Retina (tissue), 1 donor: ENCODE results near the gene LAMC2.

ENCODE experiments used
- DNase-seq: peaks from one replicate; pipeline ENCODE4 v3.0.0-alpha.2; 2016

Gene LAMC2

DNA sequence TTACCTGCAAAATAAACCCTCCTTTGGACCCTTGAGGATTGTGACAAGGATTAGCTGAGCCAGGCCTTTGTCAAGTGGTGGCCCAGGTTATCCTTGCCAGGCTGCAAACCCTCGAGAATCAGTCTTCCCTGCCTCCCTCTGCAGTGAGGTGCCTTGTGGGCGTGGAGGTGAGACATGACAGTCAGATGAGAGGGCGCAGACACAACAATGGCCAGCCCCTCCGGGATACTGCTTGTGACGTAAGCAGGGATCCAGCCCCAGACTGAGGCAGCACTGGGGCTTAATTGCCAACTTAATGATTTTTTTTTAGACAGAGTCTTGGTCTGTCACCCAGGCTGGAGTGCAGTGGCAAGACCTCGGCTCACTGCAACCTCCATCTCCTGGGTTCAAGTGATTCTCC lies 104.6 kb downstream of the LAMC2 start:
- DNase-seq: no peak

DNA sequence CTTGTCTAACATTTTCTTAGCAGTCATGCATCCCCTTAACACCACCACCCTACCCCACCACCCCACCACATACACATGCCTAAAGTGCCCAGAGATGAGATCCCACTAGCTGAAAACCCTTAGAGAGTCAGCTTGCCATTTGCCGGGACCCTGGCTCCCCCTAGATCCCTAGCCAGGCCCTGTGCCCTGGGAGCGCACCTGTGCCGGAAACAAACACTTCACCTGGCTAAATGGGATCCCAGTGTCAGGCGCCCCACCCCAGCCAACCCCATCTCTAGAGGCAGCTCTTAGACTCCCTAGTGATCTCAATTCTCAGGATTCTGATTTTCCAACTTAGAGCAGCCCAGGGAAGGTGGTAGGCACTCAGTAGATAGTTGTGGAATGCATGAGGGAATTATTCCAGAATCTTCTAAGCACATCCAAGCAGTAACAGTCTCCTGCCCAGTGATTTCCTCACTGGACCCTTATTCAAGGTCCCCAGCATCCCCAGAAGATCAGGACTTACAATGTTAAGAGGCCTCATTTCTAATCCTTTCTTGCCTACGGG lies 105.2 kb downstream of the LAMC2 start:
- no peak for DNase-seq

GRCh38 chr1:183291802-183292514 lies 105.9 kb downstream of the LAMC2 start:
- no peak for DNase-seq

- no peak for DNase-seq
Observed at GRCh38 chr1:183293241-183293640, 107.2 kb downstream of the LAMC2 start.

DNA sequence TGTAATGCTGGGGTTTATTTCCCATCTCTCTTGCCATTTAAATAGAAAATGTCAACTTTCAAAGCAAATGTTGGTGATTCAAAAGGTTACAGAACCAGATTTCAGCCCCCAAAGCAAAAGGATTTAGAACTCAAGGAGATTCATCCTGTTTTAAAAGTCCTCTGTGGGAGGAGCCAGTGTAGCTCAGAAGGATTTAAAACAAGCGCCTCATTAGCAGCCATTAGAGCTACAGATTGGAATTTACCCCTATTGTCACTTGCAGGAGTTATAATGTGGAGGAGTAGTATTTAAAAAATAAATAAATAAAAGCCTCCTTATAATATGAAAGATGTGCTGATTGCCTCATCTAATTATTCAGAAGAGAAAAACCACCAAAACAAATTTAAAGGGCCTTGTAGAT lies 107.8 kb downstream of the LAMC2 start:
- no peak for DNase-seq
